K562 (cell line): ENCODE data around the gene HSPB2.
"Not testable (repeated sequence)": the region's sequence is repeated elsewhere in the genome, so short reads cannot be mapped to it uniquely, and the experiment has no call there.

Source experiments
- EP300 ChIP-seq: IDR thresholded peaks from 2 replicates; pipeline ENCODE4 v1.6.1; 2012; ENCODE audit warnings: low read length, improper control_type of control experiment
- FOXM1 ChIP-seq, 2 experiments: fragments of 450-650 bp in 1 of 2; sonication (generic) in 1 of 2; formaldehyde crosslinking in 1 of 2; IDR thresholded peaks; 2 replicates each; pipeline versions ENCODE4 v1.6.1 to v1.9.0; 2017 to 2022; ENCODE audit warnings: low read depth in 2 of 2, mild to moderate bottlenecking in 2 of 2, missing genetic modification reagents in 1 of 2, moderate library complexity in 1 of 2
- HNRNPLL ChIP-seq: fragments of 200-400 bp; formaldehyde crosslinking; IDR thresholded peaks from 2 replicates; pipeline ENCODE4 v1.6.1; 2017; ENCODE audit warnings: low read length, low read depth, mild to moderate bottlenecking; ENCODE audit not compliant: poor library complexity, severe bottlenecking
- MTF1 ChIP-seq: fragments of 250-450 bp; sonication (Bioruptor Pico); IDR thresholded peaks from 2 replicates; pipeline ENCODE4 v1.9.0; 2021; ENCODE audit warnings: moderate library complexity, mild to moderate bottlenecking, inconsistent platforms, borderline replicate concordance
- NFYB ChIP-seq: IDR thresholded peaks from 2 replicates; pipeline ENCODE4 v1.6.1; 2011; ENCODE audit warnings: mild to moderate bottlenecking, moderate library complexity; ENCODE audit not compliant: insufficient read length; ENCODE audit errors: extremely low read depth
- POLR2A ChIP-seq: fragments of 450-650 bp; conservative IDR thresholded peaks from 2 replicates; pipeline ENCODE4 v1.6.1; 2016
- RUNX1 ChIP-seq: sonication (generic); IDR thresholded peaks from 2 replicates; pipeline ENCODE4 v1.6.1; 2016; ENCODE audit warnings: antibody characterized with exemption, low read depth
- ZBTB17 ChIP-seq: fragments of 450-650 bp; formaldehyde crosslinking; IDR thresholded peaks from 2 replicates; pipeline ENCODE4 v1.4.0; 2020; ENCODE audit warnings: mild to moderate bottlenecking
- TF ChIP-seq, protein P1 (sequence below), 2 experiments: fragments of 250-450 bp in 1 of 2; fragments of 450-650 bp in 1 of 2; sonication (Bioruptor Pico) in 1 of 2; IDR thresholded peaks; 2 replicates each; pipeline versions ENCODE4 v1.6.1 to v1.8.0; 2016 to 2021; ENCODE audit warnings: mild to moderate bottlenecking in 2 of 2, moderate library complexity in 2 of 2, missing compliant biosample characterization in 1 of 2, missing genetic modification characterization in 1 of 2
- TF ChIP-seq, protein P2 (sequence below), 3 experiments: IDR thresholded peaks in 2 of 3; conservative IDR thresholded peaks in 1 of 3; 2 replicates each; pipeline ENCODE4 v1.5.1; 2011 to 2012; ENCODE audit warnings: low read length in 3 of 3, mild to moderate bottlenecking in 3 of 3, control low read depth in 2 of 3, improper control_type of control experiment in 1 of 3, inconsistent platforms in 1 of 3, low read depth in 1 of 3, mixed read lengths in 1 of 3, moderate library complexity in 1 of 3; ENCODE audit not compliant: insufficient read depth in 2 of 3

DNA sequence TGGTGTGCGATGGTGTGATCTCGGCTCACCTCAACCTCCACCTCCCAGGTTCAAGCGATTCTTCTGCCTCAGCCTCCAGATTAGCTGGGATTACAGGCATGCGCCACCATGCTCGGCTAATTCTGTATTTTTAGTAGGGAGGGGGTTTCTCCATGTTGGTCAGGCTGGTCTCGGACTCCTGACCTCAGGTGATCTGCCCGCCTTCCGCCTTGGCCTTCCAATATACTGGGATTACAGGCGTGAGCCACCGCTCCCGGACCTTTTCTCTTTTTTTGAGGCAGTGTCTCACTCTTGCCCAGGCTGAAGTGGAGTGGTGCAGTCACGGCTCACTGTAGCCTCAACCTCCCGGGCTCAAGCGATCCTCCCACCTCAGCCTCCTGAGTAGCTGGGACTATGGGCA lies 20.6 kb downstream of the HSPB2 start:
- not testable (repeated sequence) for TF ChIP-seq HNRNPLL; POLR2A; NFYB; FOXM1 (IDR thresholded peaks at IDR 0.05; ENCODE audit: low read depth); FOXM1 (CRISPR knock-in tag; IDR thresholded peaks at IDR 0.05; ENCODE audit: low read depth); ZBTB17 (CRISPR knock-in tag); EP300; RUNX1; MTF1
- TF ChIP-seq, protein P1, sequence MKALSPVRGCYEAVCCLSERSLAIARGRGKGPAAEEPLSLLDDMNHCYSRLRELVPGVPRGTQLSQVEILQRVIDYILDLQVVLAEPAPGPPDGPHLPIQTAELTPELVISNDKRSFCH (CRISPR knock-in tag; IDR thresholded peaks at IDR 0.05): not testable (repeated sequence)
- TF ChIP-seq, protein P1 (tag; IDR thresholded peaks at IDR 0.05): not testable (repeated sequence)
- TF ChIP-seq, protein P2, sequence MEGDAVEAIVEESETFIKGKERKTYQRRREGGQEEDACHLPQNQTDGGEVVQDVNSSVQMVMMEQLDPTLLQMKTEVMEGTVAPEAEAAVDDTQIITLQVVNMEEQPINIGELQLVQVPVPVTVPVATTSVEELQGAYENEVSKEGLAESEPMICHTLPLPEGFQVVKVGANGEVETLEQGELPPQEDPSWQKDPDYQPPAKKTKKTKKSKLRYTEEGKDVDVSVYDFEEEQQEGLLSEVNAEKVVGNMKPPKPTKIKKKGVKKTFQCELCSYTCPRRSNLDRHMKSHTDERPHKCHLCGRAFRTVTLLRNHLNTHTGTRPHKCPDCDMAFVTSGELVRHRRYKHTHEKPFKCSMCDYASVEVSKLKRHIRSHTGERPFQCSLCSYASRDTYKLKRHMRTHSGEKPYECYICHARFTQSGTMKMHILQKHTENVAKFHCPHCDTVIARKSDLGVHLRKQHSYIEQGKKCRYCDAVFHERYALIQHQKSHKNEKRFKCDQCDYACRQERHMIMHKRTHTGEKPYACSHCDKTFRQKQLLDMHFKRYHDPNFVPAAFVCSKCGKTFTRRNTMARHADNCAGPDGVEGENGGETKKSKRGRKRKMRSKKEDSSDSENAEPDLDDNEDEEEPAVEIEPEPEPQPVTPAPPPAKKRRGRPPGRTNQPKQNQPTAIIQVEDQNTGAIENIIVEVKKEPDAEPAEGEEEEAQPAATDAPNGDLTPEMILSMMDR (IDR thresholded peaks at IDR 0.05 in 2 of 3, conservative IDR thresholded peaks at IDR 0.05 in 1 of 3; ENCODE audit: insufficient read depth in 2 of 3, low read depth in 1 of 3, low read length in 3 of 3): not testable (repeated sequence)
